Activated CD8-positive, alpha-beta T cell treated with anti-CD3 and anti-CD28 coated beads for 36 hours (primary cell): ENCODE measurements around the gene EDEM1. TPM values are rescaled to one million over a fixed set of nuclear protein-coding genes. Genes with fewer than 3 reads are reported as not detected.
A peak's percentile ranks its signal among the peaks of the same experiment; 100 is the strongest.

Experiments
- ATAC-seq: fragments of 200-7000 bp; cut with Tn5 transposase; one replicate; pipeline ENCODE4 v1.10.0; 2021; ENCODE audit warnings: mild to moderate bottlenecking, moderate library complexity
- CTCF ChIA-PET: fragments of 350-600 bp; sonication (Branson Sonifier 250); formaldehyde crosslinking; loops from one replicate; lab custom pipeline; 2021; ENCODE audit warnings: antibody characterized with exemption; lab: Charles Lee
- POLR2A ChIA-PET: fragments of 350-600 bp; sonication (Branson Sonifier 250); formaldehyde crosslinking; loops from one replicate; lab custom pipeline; 2021; ENCODE audit warnings: antibody characterized with exemption; lab: Charles Lee
- DNase-seq: peaks from one replicate; pipeline ENCODE4 v3.0.0-alpha.2; 2020
- H3K27ac Mint-ChIP-seq: one replicate; pipeline ENCODE4 v1.8.0; 2021; ENCODE audit warnings: mild to moderate bottlenecking, mixed read lengths
- H3K27me3 Mint-ChIP-seq: one replicate; pipeline ENCODE4 v1.8.0; 2021; ENCODE audit warnings: mixed read lengths
- H3K36me3 Mint-ChIP-seq: one replicate; pipeline ENCODE4 v1.8.0; 2021; ENCODE audit warnings: low read depth, mixed read lengths
- H3K4me1 Mint-ChIP-seq: one replicate; pipeline ENCODE4 v1.8.0; 2021; ENCODE audit warnings: low read depth, mixed read lengths
- H3K4me3 Mint-ChIP-seq: one replicate; pipeline ENCODE4 v1.8.0; 2021; ENCODE audit warnings: mild to moderate bottlenecking, moderate library complexity, mixed read lengths
- H3K9me3 Mint-ChIP-seq: one replicate; pipeline ENCODE4 v1.8.0; 2021; ENCODE audit warnings: mixed read lengths
- intact Hi-C: fragments of 100-400 bp; cut with micrococcal nuclease; formaldehyde crosslinking; loops from one replicate; pipeline ENCODE4 v1.10.0; 2022
- total RNA-seq, 2 experiments: library from RNA; stranded (reverse); gene quantifications; one replicate each; pipeline ENCODE4 v1.2.3, GENCODE V29; 2021
- TF ChIP-seq, protein P1 (sequence below): fragments of 200-600 bp; IDR thresholded peaks from one replicate; pipeline ENCODE4 v1.8.0; 2022; ENCODE audit warnings: antibody characterized with exemption, mild to moderate bottlenecking

Gene EDEM1
- total RNA-seq, 2 experiments from 2014 or later = 156 to 159 TPM

DNA sequence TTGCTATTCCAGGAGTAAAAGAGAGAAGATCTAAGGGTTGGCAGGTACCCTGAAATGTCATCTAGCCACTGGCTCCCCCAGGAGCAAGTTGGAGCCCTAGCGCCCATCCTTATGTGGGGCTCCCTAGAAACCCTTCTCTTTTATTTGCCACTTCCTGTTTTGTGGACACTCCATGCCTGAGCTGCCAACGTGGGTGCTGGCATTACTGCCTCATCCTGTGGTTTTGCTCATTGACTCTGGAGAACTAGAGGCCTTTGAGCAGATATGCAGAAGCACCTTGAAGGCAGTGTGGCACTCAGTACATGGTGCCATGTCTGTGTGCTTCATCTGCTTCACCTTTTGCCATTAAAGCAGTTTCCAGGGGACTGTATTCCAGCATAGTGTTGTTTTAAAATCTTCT, 8.1 kb downstream of the EDEM1 start:
- Mint-ChIP-seq H3K36me3 (peaks cover 86% of the 10 kb centered on the region), H3K27me3 (no peaks in the 10 kb centered on the region), H3K27ac (peak overlapping the region; percentile 93), H3K9me3 (peaks cover 2% of the 10 kb centered on the region), H3K4me3 (peak overlapping the region; percentile 28), H3K4me1 (peaks cover 86% of the 10 kb centered on the region)
- DNase-seq (peak; percentile 63), ATAC-seq (no peak)
- intact Hi-C loops = loop anchor here (10.0 kb wide), 2 partner anchors 361 to 461 kb away; no protein-coding TSS in a partner anchor
- TF ChIP-seq, protein P1, sequence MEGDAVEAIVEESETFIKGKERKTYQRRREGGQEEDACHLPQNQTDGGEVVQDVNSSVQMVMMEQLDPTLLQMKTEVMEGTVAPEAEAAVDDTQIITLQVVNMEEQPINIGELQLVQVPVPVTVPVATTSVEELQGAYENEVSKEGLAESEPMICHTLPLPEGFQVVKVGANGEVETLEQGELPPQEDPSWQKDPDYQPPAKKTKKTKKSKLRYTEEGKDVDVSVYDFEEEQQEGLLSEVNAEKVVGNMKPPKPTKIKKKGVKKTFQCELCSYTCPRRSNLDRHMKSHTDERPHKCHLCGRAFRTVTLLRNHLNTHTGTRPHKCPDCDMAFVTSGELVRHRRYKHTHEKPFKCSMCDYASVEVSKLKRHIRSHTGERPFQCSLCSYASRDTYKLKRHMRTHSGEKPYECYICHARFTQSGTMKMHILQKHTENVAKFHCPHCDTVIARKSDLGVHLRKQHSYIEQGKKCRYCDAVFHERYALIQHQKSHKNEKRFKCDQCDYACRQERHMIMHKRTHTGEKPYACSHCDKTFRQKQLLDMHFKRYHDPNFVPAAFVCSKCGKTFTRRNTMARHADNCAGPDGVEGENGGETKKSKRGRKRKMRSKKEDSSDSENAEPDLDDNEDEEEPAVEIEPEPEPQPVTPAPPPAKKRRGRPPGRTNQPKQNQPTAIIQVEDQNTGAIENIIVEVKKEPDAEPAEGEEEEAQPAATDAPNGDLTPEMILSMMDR = no peak
- ChIA-PET CTCF (interaction anchor here (0.8 to 1.8 kb wide), 3 partner anchors 10 to 484 kb away, joined by 3 to 5 read pairs (median 4); no protein-coding TSS in a partner anchor), POLR2A (interaction anchor here (0.5 to 5.4 kb wide), 6 partner anchors 8 to 360 kb away, joined by 3 to 79 read pairs (median 9); partner anchors contain the start of genes ARL8B and EDEM1)

DNA sequence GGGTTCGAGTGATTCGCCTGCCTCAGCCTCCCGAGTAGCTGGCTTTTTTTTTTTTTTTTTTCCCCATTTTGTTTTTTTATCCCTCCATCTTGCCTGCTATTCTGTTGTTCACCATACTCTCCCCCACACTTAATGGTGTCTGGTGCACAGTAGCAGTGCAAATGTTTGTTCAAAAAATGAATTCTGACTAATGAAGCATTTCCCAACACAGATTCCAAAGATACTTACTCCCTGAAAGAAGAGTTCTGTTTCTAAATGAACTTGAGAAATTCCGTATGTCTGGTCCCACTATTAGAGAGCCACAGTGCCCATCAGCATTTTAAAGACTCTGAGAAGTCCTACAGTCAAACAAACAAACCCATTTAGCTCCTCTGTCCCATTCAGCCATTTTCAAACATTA, 9.5 kb downstream of the EDEM1 start:
- H3K4me1 Mint-ChIP-seq = peaks cover 80% of the 10 kb centered on the region
- ATAC-seq (no peak), DNase-seq (no peak)
- H3K27me3 Mint-ChIP-seq = no peaks in the 10 kb centered on the region
- H3K27ac Mint-ChIP-seq = peak overlapping the region; percentile 93
- H3K9me3 Mint-ChIP-seq = peaks cover 2% of the 10 kb centered on the region
- ChIA-PET CTCF (interaction anchor here (1.2 to 1.8 kb wide), 6 partner anchors 8 to 485 kb away, joined by 4 to 7 read pairs (median 5); no protein-coding TSS in a partner anchor), POLR2A (interaction anchor here (0.6 to 5.4 kb wide), 9 partner anchors 8 to 218 kb away, joined by 3 to 79 read pairs (median 5); partner anchors contain the start of genes ARL8B, BHLHE40 and EDEM1)
- TF ChIP-seq, protein P1 = no peak
- intact Hi-C loops = loop anchor here (10.0 kb wide), 2 partner anchors 362 to 462 kb away; no protein-coding TSS in a partner anchor
- H3K4me3 Mint-ChIP-seq = peak overlapping the region; percentile 70
- H3K36me3 Mint-ChIP-seq = peaks cover 89% of the 10 kb centered on the region

DNA sequence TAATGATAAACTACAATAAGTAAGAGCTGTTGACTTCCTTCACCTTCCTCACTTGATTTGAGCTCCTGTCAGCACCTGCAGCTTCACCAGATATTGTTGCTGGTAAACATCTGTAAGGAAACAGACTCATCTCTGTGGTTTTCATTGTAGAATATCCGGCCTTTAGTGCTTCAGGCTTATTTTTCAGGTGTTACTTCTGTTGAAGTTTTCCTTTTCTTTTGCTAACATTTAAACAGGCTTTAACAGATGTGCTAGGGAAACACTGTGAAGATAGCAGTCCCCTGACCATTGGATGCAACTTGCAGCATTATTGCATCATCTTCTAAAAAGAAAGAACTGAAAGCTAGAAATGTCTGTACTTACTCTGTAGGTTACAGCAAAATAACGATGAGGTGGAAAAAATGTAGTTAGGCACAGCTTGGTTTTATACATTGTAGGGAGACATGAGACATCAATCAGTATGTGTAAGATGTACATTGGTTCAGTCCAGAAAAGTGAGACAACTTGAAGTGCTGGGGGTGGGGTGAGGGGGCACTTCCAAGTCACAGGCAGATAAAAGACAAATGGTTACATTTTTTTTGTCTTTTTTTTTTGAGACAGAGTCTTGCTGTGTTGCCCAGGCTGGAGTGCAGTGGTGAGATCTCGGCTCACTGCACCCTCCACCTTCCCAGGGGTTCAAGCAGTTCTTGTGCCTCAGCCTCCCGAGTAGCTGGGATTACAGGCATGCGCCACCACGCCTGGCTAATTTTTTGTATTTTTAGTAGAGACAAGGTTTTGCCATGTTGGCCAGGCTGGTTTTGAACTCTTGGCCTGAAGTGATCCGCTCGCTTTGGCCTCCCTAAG, 10.2 kb downstream of the EDEM1 start:
- peaks cover 86% of the 10 kb centered on the region for H3K36me3 Mint-ChIP-seq
- H3K4me1 Mint-ChIP-seq = peaks cover 75% of the 10 kb centered on the region
- ChIA-PET POLR2A (interaction anchor here (1.0 to 5.4 kb wide), 7 partner anchors 7 to 219 kb away, joined by 3 to 79 read pairs (median 13); partner anchors contain the start of genes ARL8B, BHLHE40 and EDEM1), CTCF (interaction anchor here (0.7 to 1.8 kb wide), 6 partner anchors 9 to 486 kb away, joined by 3 to 7 read pairs (median 4); no protein-coding TSS in a partner anchor)
- H3K4me3 Mint-ChIP-seq = peak overlapping the region; percentile 70
- peaks cover 2% of the 10 kb centered on the region for H3K9me3 Mint-ChIP-seq
- H3K27ac Mint-ChIP-seq = peak overlapping the region; percentile 93
- intact Hi-C loops = loop anchor here (10.0 kb wide), 2 partner anchors 363 to 463 kb away; no protein-coding TSS in a partner anchor
- no peaks in the 10 kb centered on the region for H3K27me3 Mint-ChIP-seq
- ATAC-seq = peak; percentile 58
- peak; percentile 68 for DNase-seq
- TF ChIP-seq, protein P1 = no peak

DNA sequence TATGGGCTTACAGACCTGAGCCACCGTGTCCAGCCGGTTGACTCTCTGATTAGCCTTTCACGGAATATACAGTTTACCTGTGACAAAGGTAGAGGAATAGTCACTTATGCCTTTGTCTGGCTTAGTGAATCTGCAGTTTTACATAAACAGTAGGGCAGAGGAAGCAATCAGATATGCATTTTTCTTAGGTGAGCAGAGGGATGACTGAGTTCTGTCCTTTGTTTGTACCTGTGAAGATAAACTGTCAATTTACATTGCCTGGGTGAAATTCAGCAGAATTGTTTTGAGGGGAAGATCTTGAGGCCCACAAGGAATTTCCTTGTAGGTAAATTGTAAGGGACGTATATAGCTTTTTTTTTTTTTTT, 10.8 kb downstream of the EDEM1 start:
- H3K36me3 Mint-ChIP-seq = peaks cover 86% of the 10 kb centered on the region
- no peak for ATAC-seq
- intact Hi-C loops = loop anchor here (10.0 kb wide), 2 partner anchors 363 to 463 kb away; no protein-coding TSS in a partner anchor
- no peaks in the 10 kb centered on the region for H3K27me3 Mint-ChIP-seq
- TF ChIP-seq, protein P1 = no peak
- no peak for DNase-seq
- peak overlapping the region; percentile 93 for H3K27ac Mint-ChIP-seq
- peaks cover 72% of the 10 kb centered on the region for H3K4me1 Mint-ChIP-seq
- ChIA-PET POLR2A (interaction anchor here (1.0 to 5.4 kb wide), 3 partner anchors 9 to 75 kb away, joined by 3 to 79 read pairs (median 36); partner anchors contain the start of genes ARL8B and EDEM1), CTCF (no interaction called here)
- H3K4me3 Mint-ChIP-seq = peak overlapping the region; percentile 32
- peaks cover 2% of the 10 kb centered on the region for H3K9me3 Mint-ChIP-seq
